HG03159 (cell line): ENCODE measurements around the gene POU4F1.

Source experiments
- ATAC-seq: cut with Tn5 transposase; IDR thresholded peaks from one replicate; pipeline ENCODE4 v1.9.1; 2021; ENCODE audit warnings: mild to moderate bottlenecking, moderate library complexity; ENCODE audit not compliant: unreplicated experiment

The POU4F1 gene

DNA sequence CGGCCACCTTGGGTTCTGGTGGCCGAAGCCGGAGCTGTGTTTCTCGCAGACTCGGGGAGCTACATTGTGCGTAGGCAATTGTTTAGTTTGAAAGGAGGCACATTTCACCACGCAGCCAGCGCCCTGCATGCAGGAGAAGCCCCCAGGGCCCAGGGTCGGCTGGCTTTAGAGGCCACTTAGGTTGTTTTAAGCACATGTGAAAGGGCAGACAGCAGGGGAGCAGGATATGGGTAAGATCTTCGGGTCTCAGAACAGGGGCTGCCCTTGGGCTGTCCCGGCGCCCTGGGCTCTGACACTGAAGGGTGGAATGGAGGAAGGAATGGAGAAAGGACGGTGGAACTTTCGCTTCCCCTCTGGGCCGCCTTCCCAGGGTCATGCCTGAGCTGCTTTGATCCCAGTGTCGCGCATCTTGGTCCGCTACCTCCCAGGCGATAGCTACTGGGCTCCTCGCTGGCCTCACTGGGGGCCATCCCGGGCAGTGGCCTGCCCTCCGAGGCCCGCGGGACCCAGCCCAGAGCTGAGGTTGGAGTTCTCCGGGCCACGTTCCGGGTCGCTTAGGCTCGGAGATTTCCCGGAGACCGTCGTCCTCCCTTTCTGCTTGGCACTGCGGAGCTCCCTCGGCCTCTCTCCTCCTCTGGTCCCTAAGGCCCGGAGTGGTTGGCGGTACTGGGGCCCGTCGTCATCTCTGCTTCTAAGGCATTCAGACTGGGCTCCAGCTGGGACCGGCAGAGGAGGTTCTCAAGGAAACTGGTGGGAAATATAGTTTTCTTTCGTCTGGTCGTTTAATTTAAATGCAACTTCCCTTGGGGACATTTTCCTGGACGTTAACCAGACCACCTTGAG lies 4.3 kb upstream of the POU4F1 start:
- no peak for ATAC-seq

GRCh38 chr13:78606471-78607408 lies 3.4 kb upstream of the POU4F1 start:
- ATAC-seq, result no peak

DNA sequence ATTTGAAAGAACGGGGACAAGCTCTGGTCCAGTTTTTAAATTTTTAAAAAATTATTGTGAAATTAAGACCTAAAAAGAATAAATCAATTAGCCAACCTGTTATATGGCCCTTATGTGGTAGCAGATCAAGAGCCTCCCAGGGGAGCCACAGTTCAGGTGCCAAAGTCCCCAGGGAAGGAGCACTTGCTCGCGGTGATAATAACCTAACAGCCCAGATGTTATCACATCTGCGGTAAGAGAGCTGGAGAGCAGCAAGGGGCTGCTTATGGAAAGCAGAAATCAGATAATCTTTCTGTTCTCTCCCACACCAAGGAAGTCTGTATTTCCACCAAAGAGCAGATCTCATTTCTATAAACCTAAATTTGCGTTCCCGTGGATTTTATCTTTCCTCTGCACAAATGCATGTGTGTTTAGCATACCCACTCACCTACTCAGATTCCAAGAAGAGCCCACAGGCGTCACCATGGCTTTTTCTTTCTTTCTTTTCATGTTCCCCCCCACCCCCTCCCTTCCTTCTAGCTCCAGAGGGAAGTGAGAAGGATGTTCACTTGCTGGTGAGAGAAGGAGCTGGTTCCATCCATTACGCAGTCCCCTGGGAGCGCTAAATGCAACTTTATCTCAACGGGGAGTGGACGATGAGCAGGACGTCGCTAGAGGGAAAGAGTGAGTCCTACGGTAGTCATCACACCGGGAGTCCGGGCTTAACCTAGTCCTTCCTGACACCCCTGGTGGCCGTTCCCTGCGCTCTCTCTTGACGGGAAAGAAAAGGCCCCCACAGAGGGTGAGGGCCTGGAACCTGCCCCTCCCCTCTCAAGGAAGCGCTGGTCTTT lies 1.6 kb upstream of the POU4F1 start:
- ATAC-seq, result no peak

DNA sequence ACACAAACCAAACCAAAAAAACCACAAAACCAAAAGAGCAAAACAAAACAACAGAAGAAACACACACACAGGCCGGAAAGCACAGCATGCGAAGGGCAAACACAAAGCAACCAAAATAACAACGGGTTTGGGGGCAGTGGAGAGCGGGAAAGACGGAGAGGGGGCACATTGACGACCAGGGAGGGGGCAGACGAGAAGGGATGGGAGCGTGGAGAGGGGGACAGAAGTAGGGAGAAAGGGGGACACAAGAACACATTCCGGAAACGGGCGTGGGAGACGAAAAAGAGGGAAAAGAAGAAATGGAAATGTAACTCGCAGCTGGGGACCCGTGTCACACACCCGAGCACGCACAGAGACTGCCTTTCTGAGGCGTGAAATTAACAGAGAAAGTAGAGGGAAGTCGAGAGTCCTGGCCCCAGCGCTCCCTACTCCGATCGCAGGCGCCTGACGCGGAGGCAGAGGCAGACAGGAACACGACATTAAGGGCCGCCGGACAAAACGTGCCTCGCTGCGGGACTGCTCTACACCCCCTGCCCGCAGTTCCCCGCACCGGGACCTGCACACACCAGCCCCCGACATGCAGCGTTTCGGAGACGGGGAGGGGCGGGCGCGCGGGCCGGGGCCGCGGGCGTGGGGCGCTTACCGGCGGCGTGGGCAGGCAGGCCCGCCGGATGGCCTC lies 652 bp downstream of the POU4F1 start:
- ATAC-seq, result peak; percentile 23

GRCh38 chr13:78601874-78602560 lies 1.3 kb downstream of the POU4F1 start:
- ATAC-seq, result no peak

- no peak for ATAC-seq
Measured at GRCh38 chr13:78601124-78601873, 2.1 kb downstream of the POU4F1 start.

- no peak for ATAC-seq
Measured at GRCh38 chr13:78600280-78600883, 3.0 kb downstream of the POU4F1 start.

GRCh38 chr13:78599645-78600279 lies 3.6 kb downstream of the POU4F1 start:
- ATAC-seq, result no peak

- no peak for ATAC-seq
Measured at GRCh38 chr13:78598966-78599644, 4.2 kb downstream of the POU4F1 start.

- no peak for ATAC-seq
Measured at GRCh38 chr13:78598116-78598781, 5.1 kb downstream of the POU4F1 start.

DNA sequence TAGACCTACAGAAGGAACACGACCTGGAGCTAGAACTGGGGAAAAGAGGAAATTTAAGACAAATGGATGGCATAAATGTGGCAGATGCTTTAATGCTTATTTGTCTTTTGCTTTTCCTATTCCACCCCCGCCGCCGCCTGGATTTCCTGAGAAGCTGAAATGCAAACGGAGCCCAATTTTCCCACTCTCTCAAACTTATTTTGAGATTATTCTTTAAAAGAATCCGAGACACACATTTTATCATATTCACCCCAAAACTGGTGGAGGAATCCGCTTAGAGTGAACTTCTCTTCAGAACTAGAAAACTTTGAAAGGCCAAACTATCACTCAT lies 5.8 kb downstream of the POU4F1 start:
- no peak for ATAC-seq

DNA sequence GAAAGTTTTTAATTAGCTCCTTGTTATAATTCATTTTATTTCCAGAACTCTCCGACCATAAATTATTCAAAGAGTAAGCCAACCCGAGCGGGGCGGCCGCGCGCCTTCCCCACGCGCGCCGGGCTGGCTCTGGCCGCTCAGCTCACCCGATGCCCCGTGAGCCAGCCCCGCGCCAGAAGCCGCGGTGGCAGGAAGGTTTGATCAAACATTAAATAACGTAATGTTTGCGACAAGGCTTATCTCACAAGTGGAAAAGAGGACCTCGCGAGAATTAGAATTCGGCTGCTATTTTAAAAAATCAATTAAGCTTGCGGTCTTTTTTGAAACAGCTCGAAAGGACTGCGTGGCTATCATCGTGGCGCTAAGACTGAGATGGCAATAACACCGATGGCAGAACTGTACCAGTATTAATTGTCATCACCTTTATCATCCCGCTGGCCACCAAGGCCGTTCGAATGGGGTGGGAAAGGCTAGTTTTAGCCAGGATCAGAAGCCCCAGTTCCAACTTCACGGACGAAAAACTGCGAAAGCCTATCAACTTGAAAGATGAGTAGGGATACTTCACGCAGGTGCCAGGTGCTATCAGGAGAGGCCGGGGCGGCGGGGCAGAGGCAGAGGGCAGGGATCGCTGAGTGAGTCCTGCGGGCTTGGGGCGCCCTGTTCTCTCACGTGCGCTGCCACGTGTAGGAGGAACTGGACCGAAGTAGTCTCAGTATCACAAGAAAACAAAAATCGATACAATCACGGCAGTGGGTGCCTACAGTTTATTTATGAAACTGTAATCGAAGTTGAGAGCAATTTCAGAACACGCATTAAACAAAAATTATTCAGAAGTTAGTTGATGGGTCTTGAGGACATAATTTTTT lies 6.4 kb downstream of the POU4F1 start:
- ATAC-seq, result no peak

DNA sequence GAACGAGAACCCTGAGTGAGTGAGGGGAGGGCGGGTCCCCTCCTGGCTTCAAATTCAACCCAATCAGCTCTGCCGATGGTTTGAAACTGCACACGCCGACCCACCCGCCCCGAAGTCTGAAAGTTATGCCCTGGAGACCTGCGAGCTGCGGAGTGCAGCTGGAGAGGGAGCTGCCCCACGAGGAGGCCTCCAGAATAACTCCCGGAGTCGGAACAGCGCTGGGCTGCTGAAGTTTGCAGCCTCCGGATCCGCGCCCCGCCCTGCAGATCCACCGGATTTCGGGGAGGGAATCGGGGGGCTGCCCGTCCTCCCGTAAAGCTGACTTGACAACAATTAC lies 7.0 kb downstream of the POU4F1 start:
- ATAC-seq, result no peak

- ATAC-seq, result no peak
Measured at GRCh38 chr13:78595495-78596398, 7.6 kb downstream of the POU4F1 start.

DNA sequence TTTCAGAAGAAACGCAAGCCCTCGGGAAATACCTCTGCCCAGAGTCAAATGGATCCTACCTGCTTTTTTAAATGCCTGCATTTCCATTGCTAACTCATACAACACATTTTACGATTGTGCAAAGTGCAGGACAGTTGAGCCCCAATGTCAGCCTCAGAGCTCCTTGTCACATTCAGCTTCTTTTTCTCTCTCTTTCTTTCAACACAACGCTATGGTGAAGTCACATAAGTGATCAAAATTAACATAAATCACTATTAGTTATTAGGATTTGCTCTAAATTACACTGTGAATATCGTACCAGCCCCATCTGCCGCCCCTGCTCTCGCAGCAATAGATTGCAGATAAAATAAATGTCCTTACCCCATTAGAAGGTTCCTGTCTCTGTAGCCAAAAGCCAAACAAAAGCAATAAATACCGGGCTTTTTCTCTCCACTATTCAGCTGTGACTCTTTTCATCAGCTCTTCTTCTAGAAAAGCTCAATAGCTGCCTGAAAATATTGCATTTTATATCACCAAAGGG lies 8.8 kb downstream of the POU4F1 start:
- ATAC-seq, result no peak
